SK-N-SH (cell line): Measurements from ENCODE around the gene D2HGDH. TPM values are rescaled to one million over a fixed set of nuclear protein-coding genes. Genes with fewer than 3 reads are reported as not detected.

Experiments used
- CTCF ChIA-PET: fragments of 300-600, 350-600 bp; formaldehyde crosslinking; extraction: SDS; loops from one replicate; lab custom pipeline; 2021; lab: Yijun Ruan, JAX
- POLR2A ChIA-PET: fragments of 350-600 bp; sonication (Branson Sonifier 250); formaldehyde crosslinking; extraction: SDS; loops from one replicate; lab custom pipeline; 2020; ENCODE audit warnings: antibody characterized with exemption, inconsistent platforms; lab: Yijun Ruan, JAX
- DNase-seq: peaks from one replicate; pipeline ENCODE4 v3.0.0; 2012
- H2AFZ ChIP-seq: fragments of 200-600 bp; sonication (generic); 2 replicates; pipeline ENCODE4 v1.8.1; 2016; ENCODE audit warnings: antibody characterized with exemption, mild to moderate bottlenecking, low read depth
- H3F3A ChIP-seq: fragments of 200-600 bp; sonication (generic); replicated peaks from 2 replicates; pipeline ENCODE3; 2016; ENCODE audit warnings: antibody characterized with exemption, mild to moderate bottlenecking; ENCODE audit not compliant: insufficient read depth
- H3K27ac ChIP-seq, 2 experiments: fragments of 200-500 bp in 1 of 2; fragments of 200-600 bp in 1 of 2; sonication (Bioruptor generic) in 1 of 2; sonication (generic), shearing (Covaris generic) in 1 of 2; 2 replicates each; pipeline versions ENCODE4 v1.5.1 to v1.6.1; 2014 to 2016; ENCODE audit warnings: low read depth in 2 of 2, inconsistent platforms in 1 of 2, low read length in 1 of 2, mild to moderate bottlenecking in 1 of 2, mixed read lengths in 1 of 2
- H3K27me3 ChIP-seq: fragments of 200-600 bp; sonication (generic), shearing (Covaris generic); 2 replicates; pipeline ENCODE4 v1.6.1; 2016; ENCODE audit warnings: mixed run types; ENCODE audit not compliant: insufficient read depth
- H3K36me3 ChIP-seq, 2 experiments: fragments of 200-500 bp in 1 of 2; fragments of 200-600 bp in 1 of 2; sonication (Bioruptor generic) in 1 of 2; sonication (generic) in 1 of 2; replicated peaks in 1 of 2; 2 replicates each; pipeline versions ENCODE3 to v1.5.1; 2014 to 2016; ENCODE audit warnings: low read length in 1 of 2, mild to moderate bottlenecking in 1 of 2; ENCODE audit not compliant: insufficient read depth in 2 of 2, control insufficient read depth in 1 of 2
- H3K4me1 ChIP-seq, 2 experiments: fragments of 200-500 bp in 1 of 2; fragments of 200-600 bp in 1 of 2; sonication (Bioruptor generic) in 1 of 2; sonication (generic), shearing (Covaris generic) in 1 of 2; 2 replicates each; pipeline versions ENCODE4 v1.5.1 to v1.6.1; 2014 to 2016; ENCODE audit warnings: low read depth in 1 of 2, low read length in 1 of 2, mixed run types in 1 of 2; ENCODE audit not compliant: insufficient read depth in 2 of 2, control insufficient read depth in 1 of 2
- H3K4me2 ChIP-seq: fragments of 200-600 bp; sonication (generic), shearing (Covaris generic); 2 replicates; pipeline ENCODE4 v1.6.1; 2017; ENCODE audit warnings: mixed run types
- H3K4me3 ChIP-seq, 2 experiments: fragments of 200-500 bp in 1 of 2; fragments of 200-600 bp in 1 of 2; sonication (Bioruptor generic) in 1 of 2; sonication (generic), shearing (Covaris generic) in 1 of 2; 2 replicates each; pipeline versions ENCODE4 v1.5.1 to v1.8.1; 2014 to 2016; ENCODE audit warnings: low read depth in 2 of 2, inconsistent platforms in 1 of 2, low read length in 1 of 2, mild to moderate bottlenecking in 1 of 2, mixed read lengths in 1 of 2, moderate library complexity in 1 of 2
- H3K79me2 ChIP-seq: fragments of 200-600 bp; sonication (generic); 2 replicates; pipeline ENCODE4 v1.8.1; 2017; ENCODE audit warnings: mild to moderate bottlenecking; ENCODE audit not compliant: insufficient read depth
- H3K9ac ChIP-seq: fragments of 200-600 bp; sonication (generic); 2 replicates; pipeline ENCODE4 v1.6.1; 2017; ENCODE audit warnings: mixed run types
- H3K9me2 ChIP-seq: fragments of 200-600 bp; sonication (generic); 2 replicates; pipeline ENCODE4 v1.6.1; 2017; ENCODE audit warnings: mixed run types
- H3K9me3 ChIP-seq: fragments of 200-600 bp; sonication (generic); 2 replicates; pipeline ENCODE4 v1.6.1; 2017; ENCODE audit warnings: mixed run types, mild to moderate bottlenecking, moderate library complexity
- H4K20me1 ChIP-seq: fragments of 200-600 bp; sonication (generic); 2 replicates; pipeline ENCODE4 v1.6.1; 2017; ENCODE audit warnings: mild to moderate bottlenecking, mixed run types; ENCODE audit not compliant: insufficient read depth
- CHD2 ChIP-seq: fragments of 150-350 bp; IDR thresholded peaks from 2 replicates; pipeline ENCODE4 v1.6.1; 2018; ENCODE audit warnings: low read length; ENCODE audit not compliant: partially characterized antibody
- CTCF ChIP-seq: fragments of 200-600 bp; sonication (generic); IDR thresholded peaks from 2 replicates; pipeline ENCODE4 v1.6.1; 2017; ENCODE audit warnings: antibody characterized with exemption, mild to moderate bottlenecking, moderate library complexity
- ELF1 ChIP-seq: IDR thresholded peaks from 2 replicates; pipeline ENCODE4 v1.4.0; 2012
- FOXJ3 ChIP-seq: sonication (generic); formaldehyde crosslinking; IDR thresholded peaks from 2 replicates; pipeline ENCODE4 v1.5.1; 2020; ENCODE audit warnings: mild to moderate bottlenecking, missing genetic modification reagents
- GATA2 ChIP-seq: sonication (generic); formaldehyde crosslinking; IDR thresholded peaks from 2 replicates; pipeline ENCODE4 v1.5.0; 2020; ENCODE audit warnings: mild to moderate bottlenecking, missing genetic modification reagents
- IRF3 ChIP-seq: fragments of 150-350 bp; IDR thresholded peaks from 2 replicates; pipeline ENCODE4 v1.6.1; 2016; ENCODE audit warnings: mild to moderate bottlenecking, low read depth, low read length
- MEF2A ChIP-seq: IDR thresholded peaks from 2 replicates; pipeline ENCODE4 v1.4.0; 2012; ENCODE audit warnings: low read depth, borderline replicate concordance
- NRF1 ChIP-seq: IDR thresholded peaks from 2 replicates; pipeline ENCODE4 v1.6.1; 2012; ENCODE audit warnings: low read depth, mild to moderate bottlenecking, low read length
- PBX3 ChIP-seq: IDR thresholded peaks from 2 replicates; pipeline ENCODE4; 2012
- RAD21 ChIP-seq: IDR thresholded peaks from 2 replicates; pipeline ENCODE4 v1.6.1; 2012; ENCODE audit warnings: mild to moderate bottlenecking, low read length
- RCOR1 ChIP-seq: fragments of 150-350 bp; IDR thresholded peaks from 2 replicates; pipeline ENCODE4 v1.6.1; 2017; ENCODE audit warnings: antibody characterized with exemption, low read length
- RFX5 ChIP-seq: IDR thresholded peaks from 2 replicates; pipeline ENCODE4 v1.6.1; 2012; ENCODE audit warnings: mild to moderate bottlenecking, improper control_type of control experiment, low read length
- SIN3A ChIP-seq: IDR thresholded peaks from 2 replicates; pipeline ENCODE4 v1.6.1; 2012; ENCODE audit warnings: low read depth, mild to moderate bottlenecking, low read length, moderate library complexity, borderline replicate concordance
- SMC3 ChIP-seq: IDR thresholded peaks from 2 replicates; pipeline ENCODE4 v1.6.1; 2012; ENCODE audit warnings: low read depth, low read length, improper control_type of control experiment
- TAF1 ChIP-seq: IDR thresholded peaks from 2 replicates; pipeline ENCODE4 v1.6.1; 2012; ENCODE audit warnings: low read depth, mild to moderate bottlenecking, low read length, moderate library complexity, borderline replicate concordance
- TCF12 ChIP-seq: IDR thresholded peaks from 2 replicates; pipeline ENCODE4 v1.4.0; 2012
- USF1 ChIP-seq: IDR thresholded peaks from 2 replicates; pipeline ENCODE4 v1.4.0; 2012; ENCODE audit warnings: low read depth, borderline replicate concordance
- USF2 ChIP-seq: fragments of 150-350 bp; IDR thresholded peaks from 2 replicates; pipeline ENCODE4 v1.6.1; 2017; ENCODE audit warnings: antibody characterized with exemption, low read length, low read depth, borderline replicate concordance
- ZBTB33 ChIP-seq: IDR thresholded peaks from 2 replicates; pipeline ENCODE4 v1.4.0; 2012; ENCODE audit warnings: low read depth, borderline replicate concordance
- WGBS: methylation state at CpG from one replicate; pipeline ENCODE4 v1.1.6; 2017; ENCODE audit warnings: low lambda C conversion rate; 5-methylcytosine and 5-hydroxymethylcytosine counted together
- polyA plus RNA-seq, 3 experiments: library from polyadenylated mRNA; depleted of rRNA; stranded (reverse); fragments of >200 nt; gene quantifications; 2 replicates each; pipeline ENCODE4 v1.2.3, GENCODE V29; 2012

The D2HGDH gene
- polyA plus RNA-seq, 1 of the 3 experiments (the other 2 are of a cell fraction): 36.3 TPM

GRCh38 chr2:241775223-241776177 lies 41.1 kb downstream of the D2HGDH start:
- no peak overlapping the region for H3K4me2 ChIP-seq
- H3F3A ChIP-seq: no peaks in the 10 kb centered on the region
- H3K27me3 ChIP-seq: no peaks in the 10 kb centered on the region
- H3K9me2 ChIP-seq: no peaks in the 10 kb centered on the region
- no peak for TF ChIP-seq USF1
- no peak for TF ChIP-seq RCOR1
- TF ChIP-seq NRF1: no peak
- TF ChIP-seq CTCF: no peak
- no peak for TF ChIP-seq IRF3
- no peak for TF ChIP-seq SMC3
- TF ChIP-seq SIN3A: no peak
- TF ChIP-seq ELF1: no peak
- TF ChIP-seq PBX3: no peak
- TF ChIP-seq CHD2: no peak
- no peak for TF ChIP-seq MEF2A
- TF ChIP-seq TAF1: no peak
- no peak for TF ChIP-seq RAD21
- TF ChIP-seq FOXJ3 (CRISPR knock-in tag): no peak
- TF ChIP-seq USF2: no peak
- no peak for TF ChIP-seq GATA2 (CRISPR knock-in tag)
- no peak for TF ChIP-seq TCF12
- TF ChIP-seq ZBTB33: no peak
- no peak for TF ChIP-seq RFX5
- H3K27ac ChIP-seq: no peak overlapping the region
- H3K4me3 ChIP-seq: no peak overlapping the region
- H3K9me3 ChIP-seq: no peaks in the 10 kb centered on the region
- WGBS: 91% methylated on average over 20 of the region's 34 CpGs
- H3K79me2 ChIP-seq: no peaks in the 10 kb centered on the region
- no peak overlapping the region for H3K9ac ChIP-seq
- POLR2A ChIA-PET: interaction anchor here (0.6 kb wide), 1 partner anchor 75 kb away, joined by 3 read pairs; no protein-coding TSS in a partner anchor
- peak overlapping the region; percentile 56; the same call in 1 of the 2 replicates for H2AFZ ChIP-seq
- peaks cover 8 to 20% of the 10 kb centered on the region in 2 experiments; a peak in 2 of 4 replicates for H3K4me1 ChIP-seq
- no peaks in the 10 kb centered on the region for H3K36me3 ChIP-seq
- CTCF ChIA-PET: interaction anchor here (0.9 to 3.0 kb wide), 6 partner anchors 12 to 103 kb away, joined by 3 to 13 read pairs (median 4); no protein-coding TSS in a partner anchor
- H4K20me1 ChIP-seq: no peaks in the 10 kb centered on the region
- DNase-seq: peak; percentile 36
